ENCODE data around the gene PARVB. TPM values are rescaled to one million over a fixed set of nuclear protein-coding genes. Genes with fewer than 3 reads are reported as not detected.

Gene PARVB
- total and polyA plus RNA-seq, 9 of the 15 experiments (the other 6 are each of a cell fraction or from before 2014, with no cell fraction given): 1.1 to 59.2 (median 29.2) TPM

GRCh38 chr22:44172370-44173108, 148.4 kb downstream of the PARVB start:
- 47% methylated on average over 22 of the region's 22 CpGs for WGBS (ENCODE audit: insufficient coverage, low coverage, missing lambda C conversion rate)
- Histone ChIP-seq H3K4me3 (no peak overlapping the region), H3K4me2 (ENCODE audit: insufficient read depth, low read length) (no peak overlapping the region), H3K27me3 (ENCODE audit: control insufficient read depth in 2 of 2, insufficient read depth in 2 of 2, low read length in 2 of 2) (no peaks in the 10 kb centered on the region; a peak in 1 of 5 replicates), H3K36me3 (ENCODE audit: control insufficient read depth, insufficient read depth, low read length) (no peaks in the 10 kb centered on the region), H3K79me2 (ENCODE audit: control insufficient read depth, insufficient read depth, low read length) (no peaks in the 10 kb centered on the region), H3K9me3 (replicated peaks; ENCODE audit: control insufficient read depth, insufficient read depth, low read depth, low read length) (no peaks in the 10 kb centered on the region), H3K9ac (ENCODE audit: insufficient read depth in 1 of 2, low read depth in 2 of 2, low read length in 2 of 2) (no peak overlapping the region), H3K9me1 (ENCODE audit: control insufficient read depth, insufficient read depth, low read length) (no peaks in the 10 kb centered on the region), H2AFZ (ENCODE audit: low read depth, low read length) (no peak overlapping the region), H3K4me1 (replicated peaks in 1 of 2; ENCODE audit: control insufficient read depth in 2 of 2, insufficient read depth in 2 of 2, low read length in 2 of 2) (no peaks in the 10 kb centered on the region), H3K27ac (ENCODE audit: extremely low read depth, low read depth, low read length) (no peak overlapping the region), H4K20me1 (replicated peaks; ENCODE audit: control insufficient read depth, insufficient read depth, low read length) (no peaks in the 10 kb centered on the region)
- CTCF ChIA-PET (ENCODE audit: low intra/inter-chr PET ratio): no interaction called here
- TF ChIP-seq CREM (IDR thresholded peaks at IDR 0.05; ENCODE audit: low read depth): 0 out of 2 replicates have a peak, but pooled peaks have one; percentile 32
- no peak for TF ChIP-seq ZBTB8A (IDR thresholded peaks at IDR 0.05; ENCODE audit: partially characterized antibody)
- TF ChIP-seq EGR1 (conservative IDR thresholded peaks at IDR 0.05): peak; percentile 77
- TF ChIP-seq ARID3B (CRISPR knock-in tag; IDR thresholded peaks at IDR 0.05; ENCODE audit: borderline replicate concordance): no peak
- TF ChIP-seq SPI1 (IDR thresholded peaks at IDR 0.05; ENCODE audit: borderline replicate concordance, low read depth, low read length): 0 out of 2 replicates have a peak, but pooled peaks have one; percentile 7
- DNase-seq (ENCODE audit: extremely low read depth in 1 of 4, low spot score in 3 of 4) (peak in 2 of 4 experiments; percentile 11 to 14), ATAC-seq (no peak), FAIRE-seq (no peak)
- intact Hi-C loops (cut with micrococcal nuclease) (no loop called here), in situ Hi-C loops (cut with MboI) (no loop called here)
- BruUV-seq (replicated peaks): no TSS peak
- POLR2A ChIA-PET: no interaction called here
